Stomach smooth muscle (tissue), 2 donors: ENCODE measurements around the gene ZNF580.

Experiments used
- H3K27ac ChIP-seq: one replicate; pipeline ENCODE4 v1.7.0; 2013; ENCODE audit warnings: mild to moderate bottlenecking, low read length, inconsistent platforms
- H3K27me3 ChIP-seq, 2 donors: one replicate each; pipeline ENCODE4 v1.7.0; 2013; ENCODE audit warnings: low read length in 2 of 2; ENCODE audit not compliant: insufficient read depth in 2 of 2, control insufficient read depth in 1 of 2
- H3K36me3 ChIP-seq, 2 donors: one replicate each; pipeline ENCODE4 v1.7.0; 2013; ENCODE audit warnings: low read length in 2 of 2; ENCODE audit not compliant: control insufficient read depth in 2 of 2, insufficient read depth in 2 of 2
- H3K4me1 ChIP-seq: one replicate; pipeline ENCODE4 v1.7.0; 2013; ENCODE audit warnings: low read length; ENCODE audit not compliant: control insufficient read depth, insufficient read depth
- H3K4me3 ChIP-seq, 2 donors: one replicate each; pipeline ENCODE4 v1.7.0; 2013; ENCODE audit warnings: low read length in 2 of 2
- H3K9ac ChIP-seq, 2 donors: one replicate each; pipeline ENCODE4 v1.7.0; 2013; ENCODE audit warnings: low read length in 2 of 2, mild to moderate bottlenecking in 1 of 2
- H3K9me3 ChIP-seq, 2 donors: one replicate each; pipeline ENCODE4 v1.7.0; 2013; ENCODE audit warnings: low read length in 2 of 2; ENCODE audit not compliant: control insufficient read depth in 2 of 2
- donor health status: healthy.
- donor health status: Pancreatic carcinoma.

ZNF580 gene

GRCh38 chr19:55616395-55616875 is 24.4 kb upstream of the ZNF580 start:
- Histone ChIP-seq H3K9me3 (no peaks in the 10 kb centered on the region), H3K4me3 (no peak overlapping the region), H3K36me3 (peaks cover 13 to 22% of the 10 kb centered on the region in 2 donors), H3K4me1 (peaks cover 4% of the 10 kb centered on the region), H3K27me3 (no peaks in the 10 kb centered on the region), H3K9ac (no peak overlapping the region), H3K27ac (no peak overlapping the region)

GRCh38 chr19:55617426-55617825 is 23.4 kb upstream of the ZNF580 start:
- H3K4me3 ChIP-seq, result no peak overlapping the region
- H3K36me3 ChIP-seq, result peaks cover 13 to 22% of the 10 kb centered on the region in 2 donors
- no peak overlapping the region for H3K9ac ChIP-seq
- no peak overlapping the region for H3K27ac ChIP-seq
- H3K9me3 ChIP-seq, result no peaks in the 10 kb centered on the region
- H3K4me1 ChIP-seq, result no peaks in the 10 kb centered on the region
- no peaks in the 10 kb centered on the region for H3K27me3 ChIP-seq

- H3K27me3 ChIP-seq, result no peaks in the 10 kb centered on the region
- no peaks in the 10 kb centered on the region for H3K4me1 ChIP-seq
- H3K9ac ChIP-seq, result no peak overlapping the region
- no peak overlapping the region for H3K27ac ChIP-seq
- peaks cover 13 to 20% of the 10 kb centered on the region in 2 donors for H3K36me3 ChIP-seq
- H3K9me3 ChIP-seq, result no peaks in the 10 kb centered on the region
- no peak overlapping the region for H3K4me3 ChIP-seq
Observed at GRCh38 chr19:55618426-55618825, 22.4 kb upstream of the ZNF580 start.

GRCh38 chr19:55619286-55619685 is 21.5 kb upstream of the ZNF580 start:
- Histone ChIP-seq H3K9me3 (no peaks in the 10 kb centered on the region), H3K9ac (no peak overlapping the region), H3K36me3 (peaks cover 13 to 20% of the 10 kb centered on the region in 2 donors), H3K4me3 (no peak overlapping the region), H3K27me3 (no peaks in the 10 kb centered on the region), H3K4me1 (no peaks in the 10 kb centered on the region), H3K27ac (no peak overlapping the region)

- H3K36me3 ChIP-seq, result peaks cover 13 to 15% of the 10 kb centered on the region in 2 donors
- peaks cover 3% of the 10 kb centered on the region for H3K4me1 ChIP-seq
- no peak overlapping the region for H3K4me3 ChIP-seq
- H3K9ac ChIP-seq, result no peak overlapping the region
- no peaks in the 10 kb centered on the region for H3K9me3 ChIP-seq
- H3K27ac ChIP-seq, result no peak overlapping the region
- H3K27me3 ChIP-seq, result no peaks in the 10 kb centered on the region
Observed at GRCh38 chr19:55620410-55621204, 20.2 kb upstream of the ZNF580 start.

GRCh38 chr19:55621205-55621672 is 19.6 kb upstream of the ZNF580 start:
- Histone ChIP-seq H3K27me3 (no peaks in the 10 kb centered on the region), H3K4me3 (no peak overlapping the region), H3K36me3 (peaks cover 10 to 12% of the 10 kb centered on the region in 2 donors), H3K4me1 (peaks cover 3% of the 10 kb centered on the region), H3K9me3 (no peaks in the 10 kb centered on the region), H3K27ac (no peak overlapping the region), H3K9ac (no peak overlapping the region)

- Histone ChIP-seq H3K9me3 (no peaks in the 10 kb centered on the region), H3K36me3 (peaks cover 5 to 8% of the 10 kb centered on the region in 2 donors), H3K9ac (no peak overlapping the region), H3K4me1 (peaks cover 3% of the 10 kb centered on the region), H3K4me3 (no peak overlapping the region), H3K27me3 (no peaks in the 10 kb centered on the region), H3K27ac (no peak overlapping the region)
Observed at GRCh38 chr19:55621673-55622231, 19.1 kb upstream of the ZNF580 start.

- no peak overlapping the region for H3K4me3 ChIP-seq
- no peaks in the 10 kb centered on the region for H3K9me3 ChIP-seq
- no peak overlapping the region for H3K9ac ChIP-seq
- H3K27ac ChIP-seq, result no peak overlapping the region
- no peaks in the 10 kb centered on the region for H3K27me3 ChIP-seq
- peaks cover 3% of the 10 kb centered on the region for H3K4me1 ChIP-seq
- H3K36me3 ChIP-seq, result peaks cover 2 to 4% of the 10 kb centered on the region in 2 donors
Observed at GRCh38 chr19:55622242-55622969, 18.4 kb upstream of the ZNF580 start.

- Histone ChIP-seq H3K27me3 (no peaks in the 10 kb centered on the region), H3K9me3 (no peaks in the 10 kb centered on the region), H3K9ac (no peak overlapping the region), H3K4me1 (peaks cover 3% of the 10 kb centered on the region), H3K4me3 (no peak overlapping the region), H3K27ac (no peak overlapping the region), H3K36me3 (peaks cover 0 to 3% of the 10 kb centered on the region in 2 donors)
Observed at GRCh38 chr19:55623130-55623529, 17.7 kb upstream of the ZNF580 start.

- Histone ChIP-seq H3K27me3 (no peaks in the 10 kb centered on the region), H3K9me3 (no peaks in the 10 kb centered on the region), H3K36me3 (peaks cover 0 to 3% of the 10 kb centered on the region in 2 donors), H3K4me1 (peaks cover 3% of the 10 kb centered on the region), H3K9ac (no peak overlapping the region), H3K4me3 (peak overlapping the region in 1 of 2 donors; percentile 79), H3K27ac (peak overlapping the region; percentile 86)
Observed at GRCh38 chr19:55623561-55623960, 17.2 kb upstream of the ZNF580 start.
